ENCODE measurements around the gene PLIN3. TPM values are rescaled to one million over a fixed set of nuclear protein-coding genes. Genes with fewer than 3 reads are reported as not detected.

Gene PLIN3
- total and polyA plus RNA-seq, 9 of the 15 experiments (the other 6 are each of a cell fraction or from before 2014, with no cell fraction given), result 7.5 to 75.6 (median 43.1) TPM

DNA sequence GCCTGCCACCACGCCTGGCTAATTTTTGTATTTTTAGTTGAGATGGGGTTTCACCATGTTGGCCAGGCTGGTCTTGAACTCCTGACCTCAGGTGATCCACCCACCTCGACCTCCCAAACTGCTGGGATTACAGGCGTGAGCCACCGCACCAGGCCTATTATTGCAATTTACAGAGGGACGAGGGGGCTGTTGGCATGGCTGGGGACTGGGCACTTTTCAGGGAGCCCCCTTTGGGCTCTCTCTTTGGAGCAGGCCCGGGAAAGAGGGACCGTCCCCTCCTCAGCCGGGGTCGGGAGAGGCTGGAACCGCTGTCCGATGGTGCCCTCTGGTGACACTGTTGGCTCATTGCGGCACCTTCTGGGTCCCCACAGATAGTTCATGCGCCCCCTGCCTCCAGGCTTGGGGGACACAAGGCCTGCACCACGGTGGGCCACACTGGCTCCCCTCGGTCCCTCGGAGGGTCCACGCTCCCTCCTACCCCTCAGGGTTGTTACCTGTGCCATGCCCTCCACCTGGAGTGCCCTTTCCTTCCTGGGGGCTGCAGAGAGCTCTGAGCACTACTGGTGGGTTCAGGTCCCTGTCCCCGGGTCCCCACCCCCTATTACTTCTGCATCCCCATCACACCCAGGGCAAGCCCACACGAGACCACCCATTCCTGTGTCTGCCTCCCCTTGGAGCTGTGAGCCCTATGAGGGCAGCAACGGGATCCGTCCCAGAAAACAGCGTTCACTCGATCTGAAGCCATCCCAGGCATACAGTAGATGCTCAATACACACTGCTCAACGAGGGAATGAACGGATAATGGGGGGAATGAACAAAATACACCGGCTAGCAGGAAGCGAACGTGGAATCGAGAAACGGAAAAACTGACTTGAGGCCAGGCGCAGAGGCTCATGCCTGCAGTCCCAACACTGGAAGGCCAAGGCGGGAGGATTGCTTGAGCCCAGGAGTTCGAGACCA is 63.5 kb downstream of the PLIN3 start (continued):
- TF ChIP-seq BCOR (IDR thresholded peaks at IDR 0.05) (peak; percentile 73), FOSL1 (tag; conservative IDR thresholded peaks at IDR 0.05) (no peak), ZNF589 (CRISPR knock-in tag; IDR thresholded peaks at IDR 0.05; ENCODE audit: low read depth) (no peak), KLF16 (IDR thresholded peaks at IDR 0.05) (peak; percentile 41; the same call in 1 of the 2 replicates), MEF2D (tag; conservative IDR thresholded peaks at IDR 0.05; ENCODE audit: low read depth) (no peak), GABPB1 (CRISPR knock-in tag; IDR thresholded peaks at IDR 0.05) (peak; percentile 45; the same call in 1 of the 2 replicates), CC2D1A (IDR thresholded peaks at IDR 0.05) (peak; percentile 81), SP1 (CRISPR knock-in tag; IDR thresholded peaks at IDR 0.05) (peak; percentile 53), POLR2B (IDR thresholded peaks at IDR 0.05; ENCODE audit: low read depth, partially characterized antibody) (no peak), MTA3 (IDR thresholded peaks at IDR 0.05; ENCODE audit: borderline replicate concordance) (0 out of 2 replicates have a peak, but pooled peaks have one; percentile 40), RB1 (IDR thresholded peaks at IDR 0.05; ENCODE audit: low read depth) (peak; percentile 80; the same call in 1 of the 2 replicates), NR2C2 (CRISPR knock-in tag; IDR thresholded peaks at IDR 0.05) (0 out of 2 replicates have a peak, but pooled peaks have one; percentile 42), NR2C2 (tag; IDR thresholded peaks at IDR 0.05) (no peak), ZEB2 (IDR thresholded peaks at IDR 0.05) (no peak), ZNF24 (IDR thresholded peaks at IDR 0.05) (0 out of 2 replicates have a peak, but pooled peaks have one; percentile 28), SMC3 (conservative IDR thresholded peaks at IDR 0.05; ENCODE audit: insufficient read depth, low read depth, low read length) (peak; percentile 97), EGR1 (conservative IDR thresholded peaks at IDR 0.05) (peak; percentile 16; the same call in 1 of the 2 replicates), GABPA (tag; conservative IDR thresholded peaks at IDR 0.05; ENCODE audit: low read depth) (no peak), NEUROD1 (IDR thresholded peaks at IDR 0.05; ENCODE audit: borderline replicate concordance, low read depth, low read length, partially characterized antibody) (peak; percentile 35), STAG1 (CRISPR knock-in tag; IDR thresholded peaks at IDR 0.05; ENCODE audit: borderline replicate concordance) (peak; percentile 80; the same call in 1 of the 2 replicates)
- TF ChIP-seq, protein P1, sequence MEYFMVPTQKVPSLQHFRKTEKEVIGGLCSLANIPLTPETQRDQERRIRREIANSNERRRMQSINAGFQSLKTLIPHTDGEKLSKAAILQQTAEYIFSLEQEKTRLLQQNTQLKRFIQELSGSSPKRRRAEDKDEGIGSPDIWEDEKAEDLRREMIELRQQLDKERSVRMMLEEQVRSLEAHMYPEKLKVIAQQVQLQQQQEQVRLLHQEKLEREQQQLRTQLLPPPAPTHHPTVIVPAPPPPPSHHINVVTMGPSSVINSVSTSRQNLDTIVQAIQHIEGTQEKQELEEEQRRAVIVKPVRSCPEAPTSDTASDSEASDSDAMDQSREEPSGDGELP (CRISPR knock-in tag; IDR thresholded peaks at IDR 0.05; ENCODE audit: borderline replicate concordance), result peak; percentile 66
- TF ChIP-seq, protein P2, sequence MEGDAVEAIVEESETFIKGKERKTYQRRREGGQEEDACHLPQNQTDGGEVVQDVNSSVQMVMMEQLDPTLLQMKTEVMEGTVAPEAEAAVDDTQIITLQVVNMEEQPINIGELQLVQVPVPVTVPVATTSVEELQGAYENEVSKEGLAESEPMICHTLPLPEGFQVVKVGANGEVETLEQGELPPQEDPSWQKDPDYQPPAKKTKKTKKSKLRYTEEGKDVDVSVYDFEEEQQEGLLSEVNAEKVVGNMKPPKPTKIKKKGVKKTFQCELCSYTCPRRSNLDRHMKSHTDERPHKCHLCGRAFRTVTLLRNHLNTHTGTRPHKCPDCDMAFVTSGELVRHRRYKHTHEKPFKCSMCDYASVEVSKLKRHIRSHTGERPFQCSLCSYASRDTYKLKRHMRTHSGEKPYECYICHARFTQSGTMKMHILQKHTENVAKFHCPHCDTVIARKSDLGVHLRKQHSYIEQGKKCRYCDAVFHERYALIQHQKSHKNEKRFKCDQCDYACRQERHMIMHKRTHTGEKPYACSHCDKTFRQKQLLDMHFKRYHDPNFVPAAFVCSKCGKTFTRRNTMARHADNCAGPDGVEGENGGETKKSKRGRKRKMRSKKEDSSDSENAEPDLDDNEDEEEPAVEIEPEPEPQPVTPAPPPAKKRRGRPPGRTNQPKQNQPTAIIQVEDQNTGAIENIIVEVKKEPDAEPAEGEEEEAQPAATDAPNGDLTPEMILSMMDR (IDR thresholded peaks at IDR 0.05 in 2 of 3, conservative IDR thresholded peaks at IDR 0.05 in 1 of 3; ENCODE audit: insufficient read depth in 2 of 3, low read depth in 1 of 3, low read length in 3 of 3), result peak; percentile 94 to 99 (median 99)
- TF ChIP-seq, protein P3, sequence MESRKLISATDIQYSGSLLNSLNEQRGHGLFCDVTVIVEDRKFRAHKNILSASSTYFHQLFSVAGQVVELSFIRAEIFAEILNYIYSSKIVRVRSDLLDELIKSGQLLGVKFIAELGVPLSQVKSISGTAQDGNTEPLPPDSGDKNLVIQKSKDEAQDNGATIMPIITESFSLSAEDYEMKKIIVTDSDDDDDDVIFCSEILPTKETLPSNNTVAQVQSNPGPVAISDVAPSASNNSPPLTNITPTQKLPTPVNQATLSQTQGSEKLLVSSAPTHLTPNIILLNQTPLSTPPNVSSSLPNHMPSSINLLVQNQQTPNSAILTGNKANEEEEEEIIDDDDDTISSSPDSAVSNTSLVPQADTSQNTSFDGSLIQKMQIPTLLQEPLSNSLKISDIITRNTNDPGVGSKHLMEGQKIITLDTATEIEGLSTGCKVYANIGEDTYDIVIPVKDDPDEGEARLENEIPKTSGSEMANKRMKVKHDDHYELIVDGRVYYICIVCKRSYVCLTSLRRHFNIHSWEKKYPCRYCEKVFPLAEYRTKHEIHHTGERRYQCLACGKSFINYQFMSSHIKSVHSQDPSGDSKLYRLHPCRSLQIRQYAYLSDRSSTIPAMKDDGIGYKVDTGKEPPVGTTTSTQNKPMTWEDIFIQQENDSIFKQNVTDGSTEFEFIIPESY (CRISPR knock-in tag; IDR thresholded peaks at IDR 0.05), result 0 out of 2 replicates have a peak, but pooled peaks have one; percentile 29

Data from K562 (cell line).